Parathyroid adenoma (tissue), 2 donors: ENCODE data around the gene INPP1.

Source experiments
- H2AFZ ChIP-seq: fragments of 300-600 bp; sonication (generic); one replicate; pipeline ENCODE4 v1.7.0; 2017; ENCODE audit warnings: antibody characterized with exemption, mild to moderate bottlenecking
- H3K27ac ChIP-seq: fragments of 300-600 bp; sonication (generic); one replicate; pipeline ENCODE4 v1.7.0; 2017
- H3K27me3 ChIP-seq: fragments of 300-600 bp; sonication (generic); one replicate; pipeline ENCODE4 v1.7.0; 2017; ENCODE audit warnings: low read length; ENCODE audit not compliant: control insufficient read depth, insufficient read depth
- H3K36me3 ChIP-seq: fragments of 300-600 bp; sonication (generic); one replicate; pipeline ENCODE4 v1.7.0; 2017; ENCODE audit warnings: low read length; ENCODE audit not compliant: control insufficient read depth, insufficient read depth
- H3K4me1 ChIP-seq: fragments of 300-600 bp; sonication (generic); one replicate; pipeline ENCODE4 v1.7.0; 2017; ENCODE audit warnings: control low read depth
- H3K4me2 ChIP-seq: fragments of 300-600 bp; sonication (generic); one replicate; pipeline ENCODE4 v1.7.0; 2017; ENCODE audit warnings: low read length
- H3K4me3 ChIP-seq: fragments of 300-600 bp; sonication (generic); one replicate; pipeline ENCODE4 v1.7.0; 2017; ENCODE audit warnings: low read depth, low read length
- H3K79me2 ChIP-seq: fragments of 300-600 bp; sonication (generic); one replicate; pipeline ENCODE4 v1.7.0; 2017; ENCODE audit warnings: control low read depth
- H3K9ac ChIP-seq: fragments of 300-600 bp; sonication (generic); one replicate; pipeline ENCODE4 v1.7.0; 2017; ENCODE audit warnings: mild to moderate bottlenecking
- H3K9me3 ChIP-seq: fragments of 300-600 bp; sonication (generic); one replicate; pipeline ENCODE4 v1.7.0; 2017; ENCODE audit warnings: low read length; ENCODE audit not compliant: control insufficient read depth
- CTCF ChIP-seq: fragments of 300-600 bp; sonication (generic); IDR thresholded peaks from one replicate; pipeline ENCODE4 v1.7.0; 2017; ENCODE audit warnings: antibody characterized with exemption, mild to moderate bottlenecking
- donor health status: primary hyperparathyroidism.

INPP1 gene

GRCh38 chr2:190315273-190315672, 28.1 kb upstream of the INPP1 start:
- Histone ChIP-seq H3K9me3 (no peaks in the 10 kb centered on the region), H3K4me1 (peaks cover 5% of the 10 kb centered on the region), H3K4me2 (no peak overlapping the region), H3K4me3 (no peak overlapping the region), H3K27me3 (no peaks in the 10 kb centered on the region), H3K36me3 (no peaks in the 10 kb centered on the region), H3K27ac (no peak overlapping the region), H2AFZ (no peak overlapping the region), H3K79me2 (peaks cover 14% of the 10 kb centered on the region), H3K9ac (no peak overlapping the region)
- TF ChIP-seq CTCF: no peak

DNA sequence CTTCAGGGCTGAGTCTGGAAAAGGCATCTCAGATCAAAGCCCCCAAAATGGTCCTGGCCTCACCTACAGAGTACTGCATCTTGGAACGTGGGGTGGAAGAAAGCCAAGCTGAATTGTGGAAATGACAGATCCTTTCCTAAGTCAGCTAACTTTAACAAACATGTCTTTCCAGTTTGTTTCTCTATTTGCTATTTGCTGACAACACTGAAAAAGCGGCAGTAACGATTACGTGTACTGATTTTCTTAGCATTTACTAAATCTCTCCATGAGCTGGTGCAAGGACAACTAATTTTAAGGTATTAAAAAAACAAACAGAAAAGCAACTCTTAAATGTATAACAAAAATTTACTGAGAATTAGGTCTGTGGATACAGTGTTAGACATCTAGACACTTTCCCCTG, 24.9 kb upstream of the INPP1 start:
- no peak for TF ChIP-seq CTCF
- Histone ChIP-seq H3K4me1 (peaks cover 5% of the 10 kb centered on the region), H3K36me3 (no peaks in the 10 kb centered on the region), H3K27ac (peak overlapping the region; percentile 72), H3K79me2 (peaks cover 25% of the 10 kb centered on the region), H2AFZ (peak overlapping the region; percentile 77), H3K4me3 (peak overlapping the region; percentile 69), H3K9me3 (no peaks in the 10 kb centered on the region), H3K4me2 (peak overlapping the region; percentile 74), H3K9ac (no peak overlapping the region), H3K27me3 (no peaks in the 10 kb centered on the region)

GRCh38 chr2:190318931-190319554, 24.3 kb upstream of the INPP1 start:
- H3K36me3 ChIP-seq: no peaks in the 10 kb centered on the region
- H3K9ac ChIP-seq: no peak overlapping the region
- peak overlapping the region; percentile 69 for H3K4me3 ChIP-seq
- H3K9me3 ChIP-seq: no peaks in the 10 kb centered on the region
- no peak for TF ChIP-seq CTCF
- peaks cover 25% of the 10 kb centered on the region for H3K79me2 ChIP-seq
- no peaks in the 10 kb centered on the region for H3K27me3 ChIP-seq
- H3K4me2 ChIP-seq: peak overlapping the region; percentile 74
- peak overlapping the region; percentile 72 for H3K27ac ChIP-seq
- H3K4me1 ChIP-seq: peaks cover 5% of the 10 kb centered on the region
- peak overlapping the region; percentile 77 for H2AFZ ChIP-seq

- peak within 1 kb of the TSS; percentile 77 for H2AFZ ChIP-seq
- H3K9ac ChIP-seq: no peak within 1 kb of the TSS
- H3K27me3 ChIP-seq: no peaks in the 10 kb centered on the region
- H3K4me3 ChIP-seq: peak within 1 kb of the TSS; percentile 69
- H3K4me1 ChIP-seq: peaks cover 5% of the 10 kb centered on the region
- peak; percentile 91 for TF ChIP-seq CTCF
- H3K79me2 ChIP-seq: peaks cover 23% of the 10 kb centered on the region
- peak within 1 kb of the TSS; percentile 74 for H3K4me2 ChIP-seq
- peak within 1 kb of the TSS; percentile 72 for H3K27ac ChIP-seq
- no peaks in the 10 kb centered on the region for H3K36me3 ChIP-seq
- no peaks in the 10 kb centered on the region for H3K9me3 ChIP-seq
Observed at GRCh38 chr2:190319555-190320498, 23.6 kb upstream of the INPP1 start, which contains the start of gene HIBCH. TSS of gene HIBCH (minus strand) at chr2:190319826. CDS start at chr2:190319750, 76 bp downstream.
